A549 (cell line): ENCODE data around the gene NRGN.

ENCODE experiments used
- CEBPB ChIP-seq, 2 experiments: fragments of >200 bp in 1 of 2; sonication (Bioruptor Twin) in 1 of 2; formaldehyde crosslinking in 1 of 2; IDR thresholded peaks; 2 replicates each; pipeline ENCODE4 v1.6.1; 2012 to 2016
- CHD2 ChIP-seq: fragments of 150-350 bp; IDR thresholded peaks from 2 replicates; pipeline ENCODE4 v1.6.1; 2014; ENCODE audit warnings: low read length; ENCODE audit not compliant: partially characterized antibody
- EP300 ChIP-seq, 2 experiments: fragments of >200 bp; sonication (Bioruptor Twin); formaldehyde crosslinking; IDR thresholded peaks; 2 replicates in 1 of 2; 3 replicates in 1 of 2; pipeline ENCODE4 v1.6.1; 2016 to 2017
- PHF8 ChIP-seq: fragments of 200-600 bp; sonication (generic); IDR thresholded peaks from 2 replicates; pipeline ENCODE4 v1.6.1; 2016; ENCODE audit warnings: low read depth, mild to moderate bottlenecking, antibody characterized with exemption, moderate library complexity, borderline replicate concordance
- POLR2A ChIP-seq: IDR thresholded peaks from 2 replicates; pipeline ENCODE4 v1.6.1; 2012; ENCODE audit warnings: mild to moderate bottlenecking, low read length
- RARB ChIP-seq: fragments of 250-450 bp; sonication (Bioruptor Pico); IDR thresholded peaks from 2 replicates; pipeline ENCODE4 v1.8.0; 2021; ENCODE audit warnings: mild to moderate bottlenecking, moderate library complexity
- RCOR1 ChIP-seq: fragments of 150-350 bp; IDR thresholded peaks from 2 replicates; pipeline ENCODE4 v1.6.1; 2014; ENCODE audit warnings: antibody characterized with exemption, low read length, low read depth
- SMC3 ChIP-seq: fragments of >200 bp; sonication (Bioruptor Twin); formaldehyde crosslinking; IDR thresholded peaks from 3 replicates; pipeline ENCODE4 v1.6.1; 2018; ENCODE audit warnings: inconsistent platforms
- TF ChIP-seq, protein P1 (sequence below): fragments of >200 bp; sonication (Bioruptor Twin); formaldehyde crosslinking; IDR thresholded peaks from 3 replicates; pipeline ENCODE4 v1.5.1; 2016
- TF ChIP-seq, protein P2 (sequence below): fragments of 150-350 bp; IDR thresholded peaks from 2 replicates; pipeline ENCODE4 v1.6.1; 2014; ENCODE audit warnings: low read depth, mild to moderate bottlenecking, low read length
- TF ChIP-seq, protein P3 (sequence below): fragments of 200-600 bp; sonication (generic); IDR thresholded peaks from 2 replicates; pipeline ENCODE4 v1.6.1; 2016; ENCODE audit warnings: antibody characterized with exemption, mild to moderate bottlenecking, moderate library complexity
- TF ChIP-seq, protein P4 (sequence below): IDR thresholded peaks from 2 replicates; pipeline ENCODE4 v1.6.1; 2012

DNA sequence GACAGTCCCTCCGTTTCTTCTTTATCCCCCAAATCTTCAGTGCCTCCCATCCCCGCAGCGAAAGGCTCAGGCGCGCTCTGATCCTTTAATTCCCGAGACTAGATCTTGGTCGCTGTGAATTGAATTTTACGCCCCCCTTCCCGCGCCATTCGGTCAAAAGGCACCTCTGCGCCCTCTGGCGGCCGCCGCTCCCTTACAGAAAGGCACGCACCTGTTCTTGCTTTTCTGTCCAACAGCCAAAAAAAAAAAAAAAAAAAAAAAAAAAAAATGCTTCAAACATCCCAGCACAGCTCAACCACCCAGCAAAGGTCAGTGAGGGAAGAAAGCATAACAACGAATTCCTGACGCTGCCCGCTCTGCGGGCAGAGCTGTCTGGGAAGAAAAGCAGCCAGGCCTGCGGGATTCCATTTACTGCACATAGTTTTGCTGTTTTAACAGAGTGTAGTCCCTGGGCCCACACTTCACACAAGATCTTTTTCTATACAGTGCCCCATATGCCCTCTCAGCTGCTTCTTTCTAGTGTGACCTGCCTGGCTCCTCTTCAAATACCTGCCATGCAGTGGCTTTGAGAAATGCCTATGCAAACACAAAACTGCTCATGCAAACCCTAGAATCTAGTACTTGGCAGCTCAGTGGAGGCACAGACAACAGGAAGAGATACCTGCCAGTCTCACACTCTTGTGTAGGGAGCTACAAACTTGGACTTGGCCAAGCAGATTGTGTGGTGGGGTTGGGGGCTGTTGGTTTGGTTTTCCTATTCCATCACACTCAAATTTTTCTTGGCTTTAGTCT, 23.6 kb downstream of the NRGN start:
- no peak for TF ChIP-seq POLR2A
- no peak for TF ChIP-seq EP300 (IDR thresholded peaks at IDR 0.05)
- no peak for TF ChIP-seq CHD2
- no peak for TF ChIP-seq PHF8
- TF ChIP-seq, protein P1, sequence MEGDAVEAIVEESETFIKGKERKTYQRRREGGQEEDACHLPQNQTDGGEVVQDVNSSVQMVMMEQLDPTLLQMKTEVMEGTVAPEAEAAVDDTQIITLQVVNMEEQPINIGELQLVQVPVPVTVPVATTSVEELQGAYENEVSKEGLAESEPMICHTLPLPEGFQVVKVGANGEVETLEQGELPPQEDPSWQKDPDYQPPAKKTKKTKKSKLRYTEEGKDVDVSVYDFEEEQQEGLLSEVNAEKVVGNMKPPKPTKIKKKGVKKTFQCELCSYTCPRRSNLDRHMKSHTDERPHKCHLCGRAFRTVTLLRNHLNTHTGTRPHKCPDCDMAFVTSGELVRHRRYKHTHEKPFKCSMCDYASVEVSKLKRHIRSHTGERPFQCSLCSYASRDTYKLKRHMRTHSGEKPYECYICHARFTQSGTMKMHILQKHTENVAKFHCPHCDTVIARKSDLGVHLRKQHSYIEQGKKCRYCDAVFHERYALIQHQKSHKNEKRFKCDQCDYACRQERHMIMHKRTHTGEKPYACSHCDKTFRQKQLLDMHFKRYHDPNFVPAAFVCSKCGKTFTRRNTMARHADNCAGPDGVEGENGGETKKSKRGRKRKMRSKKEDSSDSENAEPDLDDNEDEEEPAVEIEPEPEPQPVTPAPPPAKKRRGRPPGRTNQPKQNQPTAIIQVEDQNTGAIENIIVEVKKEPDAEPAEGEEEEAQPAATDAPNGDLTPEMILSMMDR = peak; percentile 62
- TF ChIP-seq, protein P2, sequence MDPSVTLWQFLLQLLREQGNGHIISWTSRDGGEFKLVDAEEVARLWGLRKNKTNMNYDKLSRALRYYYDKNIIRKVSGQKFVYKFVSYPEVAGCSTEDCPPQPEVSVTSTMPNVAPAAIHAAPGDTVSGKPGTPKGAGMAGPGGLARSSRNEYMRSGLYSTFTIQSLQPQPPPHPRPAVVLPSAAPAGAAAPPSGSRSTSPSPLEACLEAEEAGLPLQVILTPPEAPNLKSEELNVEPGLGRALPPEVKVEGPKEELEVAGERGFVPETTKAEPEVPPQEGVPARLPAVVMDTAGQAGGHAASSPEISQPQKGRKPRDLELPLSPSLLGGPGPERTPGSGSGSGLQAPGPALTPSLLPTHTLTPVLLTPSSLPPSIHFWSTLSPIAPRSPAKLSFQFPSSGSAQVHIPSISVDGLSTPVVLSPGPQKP = no peak
- no peak for TF ChIP-seq CEBPB (IDR thresholded peaks at IDR 0.05)
- TF ChIP-seq, protein P3, sequence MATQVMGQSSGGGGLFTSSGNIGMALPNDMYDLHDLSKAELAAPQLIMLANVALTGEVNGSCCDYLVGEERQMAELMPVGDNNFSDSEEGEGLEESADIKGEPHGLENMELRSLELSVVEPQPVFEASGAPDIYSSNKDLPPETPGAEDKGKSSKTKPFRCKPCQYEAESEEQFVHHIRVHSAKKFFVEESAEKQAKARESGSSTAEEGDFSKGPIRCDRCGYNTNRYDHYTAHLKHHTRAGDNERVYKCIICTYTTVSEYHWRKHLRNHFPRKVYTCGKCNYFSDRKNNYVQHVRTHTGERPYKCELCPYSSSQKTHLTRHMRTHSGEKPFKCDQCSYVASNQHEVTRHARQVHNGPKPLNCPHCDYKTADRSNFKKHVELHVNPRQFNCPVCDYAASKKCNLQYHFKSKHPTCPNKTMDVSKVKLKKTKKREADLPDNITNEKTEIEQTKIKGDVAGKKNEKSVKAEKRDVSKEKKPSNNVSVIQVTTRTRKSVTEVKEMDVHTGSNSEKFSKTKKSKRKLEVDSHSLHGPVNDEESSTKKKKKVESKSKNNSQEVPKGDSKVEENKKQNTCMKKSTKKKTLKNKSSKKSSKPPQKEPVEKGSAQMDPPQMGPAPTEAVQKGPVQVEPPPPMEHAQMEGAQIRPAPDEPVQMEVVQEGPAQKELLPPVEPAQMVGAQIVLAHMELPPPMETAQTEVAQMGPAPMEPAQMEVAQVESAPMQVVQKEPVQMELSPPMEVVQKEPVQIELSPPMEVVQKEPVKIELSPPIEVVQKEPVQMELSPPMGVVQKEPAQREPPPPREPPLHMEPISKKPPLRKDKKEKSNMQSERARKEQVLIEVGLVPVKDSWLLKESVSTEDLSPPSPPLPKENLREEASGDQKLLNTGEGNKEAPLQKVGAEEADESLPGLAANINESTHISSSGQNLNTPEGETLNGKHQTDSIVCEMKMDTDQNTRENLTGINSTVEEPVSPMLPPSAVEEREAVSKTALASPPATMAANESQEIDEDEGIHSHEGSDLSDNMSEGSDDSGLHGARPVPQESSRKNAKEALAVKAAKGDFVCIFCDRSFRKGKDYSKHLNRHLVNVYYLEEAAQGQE = no peak
- no peak for TF ChIP-seq RARB (CRISPR knock-in tag)
- peak; percentile 59; the same call in 2 of the 3 replicates for TF ChIP-seq SMC3
- TF ChIP-seq, protein P4, sequence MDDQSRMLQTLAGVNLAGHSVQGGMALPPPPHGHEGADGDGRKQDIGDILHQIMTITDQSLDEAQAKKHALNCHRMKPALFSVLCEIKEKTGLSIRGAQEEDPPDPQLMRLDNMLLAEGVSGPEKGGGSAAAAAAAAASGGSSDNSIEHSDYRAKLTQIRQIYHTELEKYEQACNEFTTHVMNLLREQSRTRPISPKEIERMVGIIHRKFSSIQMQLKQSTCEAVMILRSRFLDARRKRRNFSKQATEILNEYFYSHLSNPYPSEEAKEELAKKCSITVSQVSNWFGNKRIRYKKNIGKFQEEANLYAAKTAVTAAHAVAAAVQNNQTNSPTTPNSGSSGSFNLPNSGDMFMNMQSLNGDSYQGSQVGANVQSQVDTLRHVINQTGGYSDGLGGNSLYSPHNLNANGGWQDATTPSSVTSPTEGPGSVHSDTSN = no peak
- TF ChIP-seq RCOR1 = no peak
